Osteocyte (in vitro differentiated cells): ENCODE measurements around the gene TBRG4. TPM values are rescaled to one million over a fixed set of nuclear protein-coding genes. Genes with fewer than 3 reads are reported as not detected.
A peak's percentile ranks its signal among the peaks of the same experiment; 100 is the strongest.

Experiments used
- DNase-seq: peaks from one replicate; pipeline ENCODE4 v3.0.0; 2021; ENCODE audit warnings: mixed read lengths; ENCODE audit not compliant: unreplicated experiment; ENCODE audit errors: extremely low spot score
- H3K27ac Mint-ChIP-seq: one replicate; pipeline ENCODE4 v1.8.0; 2021; ENCODE audit warnings: mild to moderate bottlenecking, mixed read lengths; ENCODE audit not compliant: unreplicated experiment
- H3K27me3 Mint-ChIP-seq: one replicate; pipeline ENCODE4 v1.8.0; 2021; ENCODE audit warnings: mixed read lengths; ENCODE audit not compliant: unreplicated experiment
- H3K36me3 Mint-ChIP-seq: one replicate; pipeline ENCODE4 v1.8.0; 2021; ENCODE audit warnings: mixed read lengths; ENCODE audit not compliant: unreplicated experiment
- H3K4me1 Mint-ChIP-seq: one replicate; pipeline ENCODE4 v1.8.0; 2021; ENCODE audit warnings: mixed read lengths; ENCODE audit not compliant: unreplicated experiment
- H3K4me3 Mint-ChIP-seq: one replicate; pipeline ENCODE4 v1.8.0; 2021; ENCODE audit warnings: mild to moderate bottlenecking, moderate library complexity, mixed read lengths; ENCODE audit not compliant: unreplicated experiment
- H3K9me3 Mint-ChIP-seq: one replicate; pipeline ENCODE4 v1.8.0; 2021; ENCODE audit warnings: mixed read lengths; ENCODE audit not compliant: unreplicated experiment
- CTCF ChIP-seq: fragments of 200-600 bp; sonication (generic); IDR thresholded peaks from 2 replicates; pipeline ENCODE4 v1.5.0; 2021; ENCODE audit warnings: antibody characterized with exemption, mild to moderate bottlenecking, moderate library complexity
- total RNA-seq: library from RNA; stranded (reverse); gene quantifications from 2 replicates; pipeline ENCODE4 v1.2.1, GENCODE V29; 2021

The TBRG4 gene
- total RNA-seq, 1 donor from 2014 or later: 54.9 TPM

GRCh38 chr7:45098983-45099839, 12.3 kb downstream of the TBRG4 start:
- TF ChIP-seq CTCF: no peak
- H3K4me3 Mint-ChIP-seq: no peak overlapping the region
- no peaks in the 10 kb centered on the region for H3K27me3 Mint-ChIP-seq
- peaks cover 20% of the 10 kb centered on the region for H3K36me3 Mint-ChIP-seq
- H3K9me3 Mint-ChIP-seq: no peaks in the 10 kb centered on the region
- H3K4me1 Mint-ChIP-seq: no peaks in the 10 kb centered on the region
- DNase-seq: no peak
- no peak overlapping the region for H3K27ac Mint-ChIP-seq

- no peak for DNase-seq
- peaks cover 6% of the 10 kb centered on the region for H3K4me1 Mint-ChIP-seq
- H3K9me3 Mint-ChIP-seq: no peaks in the 10 kb centered on the region
- no peaks in the 10 kb centered on the region for H3K36me3 Mint-ChIP-seq
- no peak for TF ChIP-seq CTCF
- no peak overlapping the region for H3K4me3 Mint-ChIP-seq
- H3K27ac Mint-ChIP-seq: no peak overlapping the region
- peaks cover 4% of the 10 kb centered on the region for H3K27me3 Mint-ChIP-seq
These were observed 18.6 kb downstream of the TBRG4 start for GRCh38 chr7:45092931-45093235.

- Mint-ChIP-seq H3K27ac (no peak overlapping the region), H3K27me3 (peaks cover 4% of the 10 kb centered on the region), H3K9me3 (no peaks in the 10 kb centered on the region), H3K4me3 (no peak overlapping the region), H3K36me3 (no peaks in the 10 kb centered on the region), H3K4me1 (peaks cover 6% of the 10 kb centered on the region)
- DNase-seq: no peak
- TF ChIP-seq CTCF: no peak
These were observed 19.2 kb downstream of the TBRG4 start for GRCh38 chr7:45092100-45092930.

GRCh38 chr7:45089341-45089891, 22.1 kb downstream of the TBRG4 start:
- peaks cover 4% of the 10 kb centered on the region for H3K27me3 Mint-ChIP-seq
- H3K27ac Mint-ChIP-seq: no peak overlapping the region
- peak overlapping the region; percentile 77 for H3K4me3 Mint-ChIP-seq
- H3K36me3 Mint-ChIP-seq: no peaks in the 10 kb centered on the region
- TF ChIP-seq CTCF: no peak
- peaks cover 6% of the 10 kb centered on the region for H3K4me1 Mint-ChIP-seq
- H3K9me3 Mint-ChIP-seq: no peaks in the 10 kb centered on the region
- DNase-seq: peak; percentile 88
